Activated naive CD4-positive, alpha-beta T cell treated with anti-CD3 and anti-CD28 coated beads, Interleukin-2, amount 50 U/mL, for 24 hours (primary cell): ENCODE data around the gene APLF.
"Not testable (repeated sequence)": the region's sequence is repeated elsewhere in the genome, so short reads cannot be mapped to it uniquely, and the experiment has no call there.

ENCODE experiments used
- H3K27ac Mint-ChIP-seq: one replicate; pipeline ENCODE4 v1.8.0; 2021; ENCODE audit warnings: mild to moderate bottlenecking, mixed read lengths
- H3K27me3 Mint-ChIP-seq: one replicate; pipeline ENCODE4 v1.8.0; 2021; ENCODE audit warnings: mixed read lengths
- H3K36me3 Mint-ChIP-seq: one replicate; pipeline ENCODE4 v1.8.0; 2021; ENCODE audit warnings: mixed read lengths
- H3K4me1 Mint-ChIP-seq: one replicate; pipeline ENCODE4 v1.8.0; 2021; ENCODE audit warnings: mixed read lengths
- H3K4me3 Mint-ChIP-seq: one replicate; pipeline ENCODE4 v1.8.0; 2021; ENCODE audit warnings: mild to moderate bottlenecking, mixed read lengths
- H3K9me3 Mint-ChIP-seq: one replicate; pipeline ENCODE4 v1.8.0; 2021; ENCODE audit warnings: mixed read lengths

APLF gene

DNA sequence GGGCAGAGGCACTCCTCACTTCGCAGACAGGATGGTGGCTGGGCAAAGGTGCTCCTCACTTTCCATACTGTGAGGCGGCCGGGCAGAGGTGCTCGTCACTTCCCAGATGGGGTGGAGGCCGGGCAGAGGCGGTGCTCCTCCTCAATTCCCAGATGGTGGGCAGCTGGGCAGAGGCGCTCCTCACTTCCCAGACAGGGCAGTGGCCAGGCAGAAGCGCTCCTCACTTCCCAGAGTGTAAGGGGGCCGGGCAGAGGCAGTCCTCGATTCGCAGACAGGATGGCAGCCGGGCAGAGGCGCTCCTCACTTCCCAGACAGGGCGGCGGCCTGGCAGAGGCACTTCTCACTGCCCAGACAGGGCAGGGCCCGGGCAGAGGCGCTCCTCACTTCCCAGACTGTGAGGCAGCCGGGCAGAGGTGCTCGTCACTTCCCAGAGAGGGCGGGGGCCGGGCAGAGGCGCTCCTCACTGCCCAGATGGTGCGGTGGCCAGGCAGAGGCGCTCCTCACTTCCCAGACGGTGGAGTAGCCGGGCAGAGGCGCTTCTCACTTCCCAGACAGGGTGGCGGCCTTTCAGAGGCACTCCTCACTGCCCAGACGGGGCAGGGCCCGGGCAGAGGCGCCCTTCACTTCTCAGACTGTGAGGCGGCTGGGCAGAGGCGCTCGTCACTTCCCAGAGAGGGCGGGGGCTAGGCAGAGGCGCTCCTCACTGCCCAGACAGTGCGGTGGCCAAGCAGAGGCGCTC is 60.1 kb downstream of the APLF start:
- not testable (repeated sequence) for H3K36me3 Mint-ChIP-seq, H3K4me3 Mint-ChIP-seq, H3K4me1 Mint-ChIP-seq, H3K27me3 Mint-ChIP-seq, H3K27ac Mint-ChIP-seq, H3K9me3 Mint-ChIP-seq

DNA sequence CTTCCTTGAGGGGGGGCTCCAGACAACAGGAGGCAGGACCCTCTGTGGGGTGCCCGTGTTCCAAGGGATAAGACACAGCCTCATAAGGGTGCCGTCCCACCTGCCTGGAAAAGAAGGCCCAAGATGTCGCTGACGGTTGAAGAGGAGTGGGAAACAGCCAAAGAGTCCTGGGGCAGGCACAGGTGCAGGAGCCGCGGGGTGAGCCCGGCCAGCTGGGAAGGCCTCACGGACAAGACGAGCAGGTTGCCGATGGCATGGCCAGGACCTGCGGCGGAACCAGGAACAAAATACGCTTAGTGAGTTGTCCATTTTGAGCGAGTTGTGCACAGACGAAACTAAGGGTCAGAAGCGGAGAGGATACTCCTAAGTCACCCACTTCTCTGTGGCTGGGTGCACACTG is 61.8 kb downstream of the APLF start:
- H3K36me3 Mint-ChIP-seq, H3K9me3 Mint-ChIP-seq, H3K4me1 Mint-ChIP-seq, H3K4me3 Mint-ChIP-seq, H3K27me3 Mint-ChIP-seq, H3K27ac Mint-ChIP-seq: not testable (repeated sequence)

- not testable (repeated sequence) for H3K4me1 Mint-ChIP-seq, H3K27me3 Mint-ChIP-seq, H3K4me3 Mint-ChIP-seq, H3K27ac Mint-ChIP-seq, H3K36me3 Mint-ChIP-seq, H3K9me3 Mint-ChIP-seq
Measured at GRCh38 chr2:68529651-68530050, 62.3 kb downstream of the APLF start.

GRCh38 chr2:68536000-68536399 is 68.6 kb downstream of the APLF start:
- H3K9me3 Mint-ChIP-seq, result no peaks in the 10 kb centered on the region
- no peaks in the 10 kb centered on the region for H3K4me1 Mint-ChIP-seq
- peaks cover 16% of the 10 kb centered on the region for H3K36me3 Mint-ChIP-seq
- no peak overlapping the region for H3K27ac Mint-ChIP-seq
- no peaks in the 10 kb centered on the region for H3K27me3 Mint-ChIP-seq
- H3K4me3 Mint-ChIP-seq, result no peak overlapping the region

GRCh38 chr2:68537011-68537410 is 69.6 kb downstream of the APLF start:
- H3K9me3 Mint-ChIP-seq, result no peaks in the 10 kb centered on the region
- H3K27ac Mint-ChIP-seq, result no peak overlapping the region
- peaks cover 17% of the 10 kb centered on the region for H3K36me3 Mint-ChIP-seq
- no peak overlapping the region for H3K4me3 Mint-ChIP-seq
- no peaks in the 10 kb centered on the region for H3K27me3 Mint-ChIP-seq
- no peaks in the 10 kb centered on the region for H3K4me1 Mint-ChIP-seq

DNA sequence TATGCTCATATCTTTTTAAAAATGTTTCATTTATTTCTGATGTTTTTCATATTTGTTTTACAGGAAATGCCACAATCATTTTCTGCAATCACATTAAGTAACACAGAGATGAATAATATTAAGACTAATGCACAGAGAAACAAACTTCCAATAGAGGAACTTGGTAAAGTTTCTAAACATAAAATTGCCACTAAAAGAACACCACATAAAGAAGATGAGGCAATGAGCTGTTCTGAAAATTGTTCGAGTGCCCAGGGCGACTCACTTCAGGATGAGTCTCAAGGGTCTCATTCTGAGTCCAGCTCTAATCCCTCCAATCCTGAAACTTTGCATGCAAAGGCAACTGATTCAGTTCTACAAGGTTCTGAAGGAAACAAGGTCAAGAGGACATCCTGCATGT is 70.4 kb downstream of the APLF start:
- no peak overlapping the region for H3K27ac Mint-ChIP-seq
- H3K36me3 Mint-ChIP-seq, result peaks cover 16% of the 10 kb centered on the region
- no peaks in the 10 kb centered on the region for H3K9me3 Mint-ChIP-seq
- no peaks in the 10 kb centered on the region for H3K4me1 Mint-ChIP-seq
- no peaks in the 10 kb centered on the region for H3K27me3 Mint-ChIP-seq
- H3K4me3 Mint-ChIP-seq, result no peak overlapping the region

- H3K4me3 Mint-ChIP-seq, result no peak overlapping the region
- no peak overlapping the region for H3K27ac Mint-ChIP-seq
- H3K9me3 Mint-ChIP-seq, result no peaks in the 10 kb centered on the region
- no peaks in the 10 kb centered on the region for H3K27me3 Mint-ChIP-seq
- no peaks in the 10 kb centered on the region for H3K4me1 Mint-ChIP-seq
- peaks cover 7% of the 10 kb centered on the region for H3K36me3 Mint-ChIP-seq
Measured at GRCh38 chr2:68544811-68545210, 77.4 kb downstream of the APLF start.

DNA sequence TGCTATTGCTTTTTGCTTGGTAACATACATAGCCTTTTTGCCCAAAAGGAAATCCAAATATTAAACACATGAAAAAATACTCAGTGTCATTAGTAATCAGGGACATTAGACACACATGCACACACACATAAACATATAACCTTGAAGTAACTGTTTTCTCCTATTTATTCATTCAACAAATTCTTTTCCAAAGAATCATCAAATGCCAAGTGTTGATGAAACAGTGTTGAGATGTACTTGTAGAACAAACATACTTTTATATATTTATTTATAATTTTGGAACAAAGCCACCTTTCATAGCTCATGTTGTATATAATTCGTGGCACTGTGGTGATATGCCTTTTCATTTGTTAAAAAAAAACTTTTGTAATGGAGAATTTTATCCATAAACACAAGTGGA is 81.0 kb downstream of the APLF start:
- Mint-ChIP-seq H3K27ac (no peak overlapping the region), H3K36me3 (peaks cover 4% of the 10 kb centered on the region), H3K4me3 (no peak overlapping the region), H3K4me1 (no peaks in the 10 kb centered on the region), H3K27me3 (no peaks in the 10 kb centered on the region), H3K9me3 (no peaks in the 10 kb centered on the region)

DNA sequence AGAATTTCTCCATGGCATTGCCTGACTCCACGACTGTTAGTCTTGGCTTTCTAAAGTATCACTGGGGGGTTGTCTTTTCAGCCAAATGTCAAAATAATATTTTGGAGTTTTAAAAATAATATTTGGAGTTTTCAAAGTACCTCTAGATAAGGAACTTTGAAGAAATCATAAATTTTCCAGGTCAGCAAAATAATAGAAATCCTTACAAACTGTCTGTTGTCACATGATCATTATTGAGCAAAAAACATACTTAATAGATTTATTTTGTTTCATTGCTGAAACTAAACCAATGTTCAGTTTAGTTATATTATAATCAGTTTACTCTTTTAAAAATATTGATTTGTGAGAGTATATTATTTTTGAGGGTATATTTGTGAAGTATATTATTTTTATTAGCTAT is 85.7 kb downstream of the APLF start:
- H3K4me3 Mint-ChIP-seq, result no peak overlapping the region
- peaks cover 4% of the 10 kb centered on the region for H3K36me3 Mint-ChIP-seq
- no peaks in the 10 kb centered on the region for H3K9me3 Mint-ChIP-seq
- H3K4me1 Mint-ChIP-seq, result no peaks in the 10 kb centered on the region
- H3K27me3 Mint-ChIP-seq, result no peaks in the 10 kb centered on the region
- H3K27ac Mint-ChIP-seq, result no peak overlapping the region

- not testable (repeated sequence) for H3K27me3 Mint-ChIP-seq, H3K4me1 Mint-ChIP-seq, H3K27ac Mint-ChIP-seq, H3K9me3 Mint-ChIP-seq, H3K36me3 Mint-ChIP-seq, H3K4me3 Mint-ChIP-seq
Measured at GRCh38 chr2:68555425-68556206, 88.2 kb downstream of the APLF start.

- no peak overlapping the region for H3K4me3 Mint-ChIP-seq
- H3K4me1 Mint-ChIP-seq, result no peaks in the 10 kb centered on the region
- H3K27ac Mint-ChIP-seq, result no peak overlapping the region
- H3K27me3 Mint-ChIP-seq, result no peaks in the 10 kb centered on the region
- H3K9me3 Mint-ChIP-seq, result no peaks in the 10 kb centered on the region
- no peaks in the 10 kb centered on the region for H3K36me3 Mint-ChIP-seq
Measured at GRCh38 chr2:68556381-68556780, 89.0 kb downstream of the APLF start.

- H3K36me3 Mint-ChIP-seq, result no peaks in the 10 kb centered on the region
- H3K9me3 Mint-ChIP-seq, result no peaks in the 10 kb centered on the region
- no peaks in the 10 kb centered on the region for H3K4me1 Mint-ChIP-seq
- no peaks in the 10 kb centered on the region for H3K27me3 Mint-ChIP-seq
- no peak overlapping the region for H3K4me3 Mint-ChIP-seq
- no peak overlapping the region for H3K27ac Mint-ChIP-seq
Measured at GRCh38 chr2:68558576-68558975, 91.2 kb downstream of the APLF start.

- no peaks in the 10 kb centered on the region for H3K36me3 Mint-ChIP-seq
- no peaks in the 10 kb centered on the region for H3K4me1 Mint-ChIP-seq
- no peak overlapping the region for H3K27ac Mint-ChIP-seq
- no peak overlapping the region for H3K4me3 Mint-ChIP-seq
- H3K27me3 Mint-ChIP-seq, result no peaks in the 10 kb centered on the region
- H3K9me3 Mint-ChIP-seq, result no peaks in the 10 kb centered on the region
Measured at GRCh38 chr2:68559692-68560091, 92.3 kb downstream of the APLF start.

DNA sequence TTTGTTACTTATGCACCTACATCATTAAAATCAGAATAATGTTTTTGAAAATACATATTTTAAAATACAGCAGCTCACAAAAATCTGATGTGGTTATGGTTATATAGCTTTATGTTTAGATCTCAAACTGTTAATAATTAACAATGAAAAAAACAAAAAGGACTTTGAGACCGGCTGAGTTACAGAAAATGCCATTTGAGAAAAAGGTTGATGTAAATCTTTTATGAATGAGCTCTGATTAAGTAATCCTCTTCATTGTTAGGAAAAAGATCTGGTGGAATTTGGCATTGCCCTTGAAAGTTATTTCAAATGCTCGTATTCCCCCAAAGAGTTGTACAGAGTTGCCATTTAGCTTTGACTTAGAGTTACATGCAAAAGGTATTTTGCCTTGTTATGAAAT is 93.2 kb downstream of the APLF start:
- Mint-ChIP-seq H3K36me3 (no peaks in the 10 kb centered on the region), H3K4me3 (no peak overlapping the region), H3K9me3 (no peaks in the 10 kb centered on the region)

DNA sequence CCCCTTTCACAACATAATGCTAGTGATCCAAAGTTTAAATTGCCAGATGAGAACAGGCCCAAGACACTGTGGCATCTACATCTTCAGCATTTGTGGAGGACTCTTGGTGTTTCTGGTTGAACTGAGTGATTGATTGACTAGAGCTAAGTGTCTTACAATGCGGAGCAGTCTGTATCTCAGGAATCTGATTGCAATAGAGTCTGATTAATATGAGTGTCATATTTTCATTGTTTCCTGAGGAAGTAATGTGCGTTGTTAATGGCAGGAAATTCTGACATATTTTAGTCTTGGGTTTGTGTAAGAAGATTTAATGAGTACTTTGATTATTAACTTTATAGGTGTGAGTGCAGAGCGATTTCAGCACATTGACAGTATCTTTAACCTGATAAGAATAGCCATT is 94.0 kb downstream of the APLF start:
- no peaks in the 10 kb centered on the region for H3K4me1 Mint-ChIP-seq
- no peak overlapping the region for H3K27ac Mint-ChIP-seq
- H3K9me3 Mint-ChIP-seq, result no peaks in the 10 kb centered on the region
- H3K36me3 Mint-ChIP-seq, result no peaks in the 10 kb centered on the region
- H3K4me3 Mint-ChIP-seq, result no peak overlapping the region
- no peaks in the 10 kb centered on the region for H3K27me3 Mint-ChIP-seq

More for the DNA sequence above, 93.2 kb downstream of the APLF start:
- H3K4me1 Mint-ChIP-seq, result no peaks in the 10 kb centered on the region
- H3K27me3 Mint-ChIP-seq, result no peaks in the 10 kb centered on the region
- no peak overlapping the region for H3K27ac Mint-ChIP-seq

DNA sequence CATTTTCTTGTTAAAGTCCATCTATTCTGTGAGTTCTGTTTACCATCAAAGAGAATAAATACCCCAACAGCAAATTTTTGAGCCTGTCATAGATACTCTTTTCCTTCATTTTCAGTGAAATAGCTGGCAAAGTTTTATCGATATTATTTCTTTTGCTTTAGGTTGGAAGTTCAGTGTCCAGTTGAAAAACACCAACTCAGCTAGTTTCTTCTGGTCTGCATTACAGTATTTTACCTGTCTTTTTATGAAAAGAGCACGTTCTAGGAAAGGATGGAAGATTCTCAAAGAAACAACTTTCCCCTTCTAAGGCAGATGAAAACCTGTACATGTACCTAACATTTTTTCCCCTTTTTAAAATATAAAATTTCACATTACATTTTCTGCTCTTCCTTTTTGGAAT is 95.5 kb downstream of the APLF start:
- H3K27me3 Mint-ChIP-seq, result no peaks in the 10 kb centered on the region
- H3K36me3 Mint-ChIP-seq, result no peaks in the 10 kb centered on the region
- no peak overlapping the region for H3K27ac Mint-ChIP-seq
- no peaks in the 10 kb centered on the region for H3K9me3 Mint-ChIP-seq
- H3K4me3 Mint-ChIP-seq, result no peak overlapping the region
- H3K4me1 Mint-ChIP-seq, result no peaks in the 10 kb centered on the region

- Mint-ChIP-seq H3K4me1 (no peaks in the 10 kb centered on the region), H3K36me3 (peaks cover 4% of the 10 kb centered on the region), H3K9me3 (no peaks in the 10 kb centered on the region), H3K4me3 (no peak overlapping the region), H3K27ac (no peak overlapping the region), H3K27me3 (no peaks in the 10 kb centered on the region)
Measured at GRCh38 chr2:68564426-68564825, 97.0 kb downstream of the APLF start.
